CD4-positive, alpha-beta T cell treated with Interleukin-12 subunit alpha and Interleukin-12 subunit beta, for 1 hour (primary cell): ENCODE data around the gene LRRN3.
"Not testable (repeated sequence)": the region's sequence is repeated elsewhere in the genome, so short reads cannot be mapped to it uniquely, and the experiment has no call there.

Experiments used
- DNase-seq: peaks from one replicate; pipeline ENCODE4 v3.0.0-alpha.2; 2020

Gene LRRN3

DNA sequence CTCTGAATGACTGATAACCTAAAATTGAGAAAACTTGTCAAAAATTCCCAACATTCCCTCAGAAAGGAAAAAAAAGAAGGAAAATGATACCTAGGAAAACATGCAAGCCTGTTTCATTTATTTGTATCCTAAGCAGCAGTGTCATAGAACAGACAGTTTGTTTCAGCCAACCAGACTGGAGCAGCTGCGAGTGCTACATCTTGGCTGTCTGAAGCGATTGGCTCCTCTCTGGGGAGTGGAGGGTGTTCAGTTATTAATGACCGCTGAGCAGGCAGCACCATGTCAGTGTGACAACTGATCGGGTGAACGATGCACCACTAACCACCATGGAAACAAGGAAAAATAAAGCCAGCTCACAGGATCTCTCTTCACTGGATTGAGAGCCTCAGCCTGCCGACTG is at the start of gene LRRN3:
Gene LRRN3, plus strand, starts transcription at position 282 of the 400 bp plus-strand sequence. CDS start 31,646 bp downstream, outside the sequence.
- DNase-seq = peak; percentile 16

DNA sequence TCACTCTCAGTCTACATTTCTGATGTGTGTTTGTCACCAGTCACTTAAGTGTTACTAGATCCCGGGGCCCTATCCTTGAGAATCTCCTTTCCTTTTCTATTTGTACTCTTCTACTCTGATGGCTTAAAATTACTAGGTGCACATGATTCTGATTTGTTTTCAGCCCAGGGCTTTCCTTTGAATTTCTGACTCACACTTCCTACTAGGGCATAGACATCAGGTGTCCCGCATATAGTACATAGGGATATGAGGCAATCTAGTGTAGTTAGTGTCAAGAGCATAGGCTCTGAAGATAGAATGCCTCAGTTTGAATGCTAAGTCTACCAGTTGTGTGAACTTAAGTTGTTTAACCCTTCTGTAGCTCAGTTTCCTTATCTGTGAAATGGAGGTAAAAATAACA is 49.4 kb upstream of the LRRN3 start:
- no peak for DNase-seq

DNA sequence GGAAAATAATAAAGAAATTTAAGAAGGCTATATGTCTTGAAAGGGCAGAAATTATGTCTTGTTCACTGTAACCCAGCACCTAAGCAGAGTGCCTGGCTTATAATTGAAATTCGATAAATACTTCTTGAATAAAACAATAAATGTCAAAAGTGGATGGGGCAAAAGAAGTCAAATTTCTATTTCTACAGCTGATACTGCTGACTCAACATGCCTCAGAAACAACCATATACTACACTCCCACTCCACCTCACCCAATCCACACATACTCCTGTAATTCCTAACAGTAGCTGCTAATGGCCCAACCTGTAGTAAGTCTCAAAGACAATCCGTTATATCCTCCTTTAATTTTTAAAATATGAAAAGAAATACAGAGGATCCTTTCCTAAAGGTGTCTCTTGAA is 48.1 kb upstream of the LRRN3 start:
- no peak for DNase-seq

DNA sequence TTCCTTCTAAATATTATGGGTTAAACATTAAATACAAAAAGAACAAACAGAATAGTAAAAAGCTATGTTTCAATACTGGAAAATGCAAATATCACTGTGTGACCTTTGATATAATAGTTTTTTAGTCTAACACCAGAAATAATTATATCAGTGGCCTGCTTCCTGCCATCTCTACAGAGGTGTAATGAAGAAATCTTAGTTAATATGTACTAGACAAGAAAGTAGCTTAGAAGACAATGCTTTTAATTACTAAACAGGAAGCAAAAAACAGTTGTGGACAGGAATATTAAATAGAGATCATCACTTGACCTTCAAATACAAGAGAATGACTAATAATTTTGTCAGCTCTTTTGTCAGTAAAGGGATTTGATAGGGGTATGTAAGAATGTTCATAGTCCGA is 47.4 kb upstream of the LRRN3 start:
- DNase-seq = no peak

DNA sequence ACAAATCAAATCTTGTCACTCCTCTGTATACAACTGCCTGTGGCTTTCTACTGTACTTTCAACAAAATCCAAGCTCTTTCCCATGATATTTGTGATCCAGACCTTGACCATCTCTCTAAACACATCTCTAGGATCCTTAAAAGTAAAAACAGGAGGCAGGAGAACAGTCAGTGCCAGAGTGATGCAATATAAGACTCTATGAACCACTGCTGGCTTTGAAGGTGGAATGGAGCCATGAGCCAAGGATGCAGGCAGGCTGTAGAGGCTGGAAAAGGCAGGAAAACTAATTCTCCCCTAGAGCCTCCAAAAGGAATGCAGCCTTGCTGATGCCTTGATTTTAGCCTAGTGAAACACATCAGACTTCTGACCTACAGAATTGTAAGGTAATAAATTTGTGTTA is 45.5 kb upstream of the LRRN3 start:
- no peak for DNase-seq

DNA sequence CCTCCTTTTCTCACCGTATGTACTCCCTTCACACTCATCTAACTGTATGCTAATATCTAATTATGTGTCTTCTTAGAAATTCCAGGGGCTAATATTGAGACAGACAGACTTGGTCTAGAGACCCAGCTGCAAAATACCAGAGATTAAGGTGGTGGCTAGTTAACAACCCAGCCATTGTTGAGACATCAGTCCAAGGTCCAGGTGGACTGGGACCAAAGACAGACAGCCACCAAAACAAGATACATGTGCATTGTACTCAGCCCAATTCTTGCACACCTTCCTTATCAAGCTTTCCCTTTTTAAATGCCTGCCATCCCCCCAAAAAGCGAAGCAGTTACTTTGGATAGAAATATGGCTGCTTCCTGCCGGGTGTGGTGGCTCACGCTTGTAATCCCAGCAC is 43.3 kb upstream of the LRRN3 start:
- no peak for DNase-seq

DNA sequence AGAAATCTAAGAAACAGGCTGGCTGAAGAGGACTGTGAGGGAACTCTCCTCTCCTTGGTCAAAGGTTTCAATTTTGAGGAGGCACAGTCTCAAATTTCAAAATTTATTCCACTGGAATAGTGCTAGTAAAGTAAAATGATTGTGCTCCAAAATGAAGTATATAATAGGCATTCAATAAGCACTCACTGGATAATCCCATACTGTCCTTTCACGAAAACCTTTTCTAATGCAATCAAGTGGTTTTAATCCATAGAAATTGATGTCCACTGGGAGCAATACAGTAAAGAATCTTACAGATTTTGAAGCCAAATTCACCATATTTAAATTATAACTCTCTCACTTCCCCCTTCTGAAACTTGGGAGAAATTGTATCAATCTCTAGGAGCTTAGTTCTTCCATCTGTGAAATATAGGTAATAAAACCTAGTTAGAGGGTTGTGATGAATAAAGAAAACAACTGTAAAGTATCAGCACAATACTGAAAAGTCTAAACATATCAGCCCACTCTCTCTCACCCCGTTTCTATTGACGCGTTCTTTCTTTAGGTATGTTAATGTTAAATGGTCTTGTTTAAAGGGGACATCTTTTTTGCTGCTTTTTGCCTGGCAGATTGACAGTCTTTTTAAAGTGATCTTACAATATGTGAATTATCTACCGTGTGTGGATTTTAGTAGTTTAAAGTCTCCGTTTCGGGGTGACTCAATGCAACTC is 40.8 kb upstream of the LRRN3 start:
- DNase-seq = no peak

DNA sequence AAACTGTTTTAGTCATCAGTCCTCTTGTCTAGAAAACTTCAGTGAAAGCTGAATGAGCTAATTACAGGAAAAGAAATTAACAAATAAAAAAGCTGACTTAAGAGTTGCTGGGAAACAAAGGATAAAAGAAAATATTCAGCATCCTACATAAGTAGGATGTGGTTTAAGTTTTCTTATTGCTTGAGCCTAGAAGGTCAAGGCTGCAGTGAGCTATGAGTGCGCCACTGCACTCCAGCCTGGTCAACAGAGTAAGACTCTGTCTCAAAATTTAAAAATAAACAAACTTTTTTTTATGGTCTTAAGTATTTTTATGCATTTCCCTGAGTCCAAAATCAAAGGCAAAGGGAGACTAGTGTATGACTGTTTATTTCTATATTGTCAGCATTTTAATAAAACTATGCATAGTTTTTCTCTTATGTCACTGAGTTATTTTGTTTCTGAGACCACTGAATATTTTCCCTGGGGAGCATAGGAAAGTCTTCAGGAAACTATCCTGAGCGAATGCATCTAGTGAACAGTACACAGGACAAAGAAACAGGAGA is 40.0 kb upstream of the LRRN3 start:
- DNase-seq = no peak

DNA sequence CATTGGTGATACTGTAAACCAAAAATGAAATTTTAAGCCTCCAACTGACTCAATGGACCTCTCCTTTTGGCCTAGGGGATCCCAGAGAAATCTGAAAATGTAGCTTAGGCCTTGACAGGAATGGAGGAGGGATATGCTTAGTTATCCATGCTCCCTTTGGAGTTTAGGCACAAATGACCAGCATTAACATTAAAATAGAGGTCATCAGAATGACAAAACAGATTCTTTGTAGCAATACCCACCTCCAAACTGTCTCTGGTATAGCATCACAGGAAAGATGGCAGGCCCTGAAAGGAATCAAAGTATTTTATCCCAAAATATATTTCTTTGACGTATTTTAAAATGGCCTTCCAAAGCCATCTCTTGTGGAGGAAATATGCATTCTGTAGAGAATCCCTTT is 39.1 kb upstream of the LRRN3 start:
- DNase-seq = no peak

DNA sequence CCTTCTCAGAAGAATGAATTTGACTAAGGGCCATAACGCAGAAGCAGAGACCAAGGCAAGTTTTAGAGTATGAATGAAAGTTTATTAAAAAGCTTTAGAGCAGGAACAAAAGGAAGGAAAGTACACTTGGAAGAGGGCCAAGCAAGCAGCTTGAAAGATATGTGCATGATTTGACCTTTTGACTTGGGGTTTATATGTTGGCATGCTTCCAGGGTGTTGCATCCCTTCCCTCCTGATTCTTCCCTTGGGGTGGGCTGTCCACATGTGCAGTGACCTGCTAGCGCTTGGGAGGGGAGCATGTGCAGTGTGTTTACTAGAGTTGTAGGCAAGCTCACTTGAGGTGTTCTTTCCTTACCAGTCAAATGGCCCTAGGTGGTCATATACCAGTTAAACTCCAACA is 37.9 kb upstream of the LRRN3 start:
- DNase-seq = no peak

DNA sequence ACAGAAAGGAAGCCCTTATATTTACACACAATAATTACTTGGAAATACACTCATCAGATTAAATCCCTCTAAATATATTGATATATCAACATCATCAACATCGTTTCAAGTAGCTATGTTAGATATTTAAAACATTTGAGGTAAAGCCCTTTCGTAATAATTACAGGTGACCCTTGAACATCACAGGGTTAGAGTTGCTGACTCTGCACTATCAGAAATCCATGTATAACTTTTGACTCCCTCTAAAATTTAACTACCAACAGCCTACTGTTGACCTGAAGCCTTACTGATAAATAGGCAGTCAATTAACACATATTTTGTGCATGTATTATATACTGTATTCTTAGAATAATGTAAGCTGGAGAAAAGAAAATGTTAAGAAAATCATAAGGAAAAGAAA is 34.6 kb upstream of the LRRN3 start:
- no peak for DNase-seq

DNA sequence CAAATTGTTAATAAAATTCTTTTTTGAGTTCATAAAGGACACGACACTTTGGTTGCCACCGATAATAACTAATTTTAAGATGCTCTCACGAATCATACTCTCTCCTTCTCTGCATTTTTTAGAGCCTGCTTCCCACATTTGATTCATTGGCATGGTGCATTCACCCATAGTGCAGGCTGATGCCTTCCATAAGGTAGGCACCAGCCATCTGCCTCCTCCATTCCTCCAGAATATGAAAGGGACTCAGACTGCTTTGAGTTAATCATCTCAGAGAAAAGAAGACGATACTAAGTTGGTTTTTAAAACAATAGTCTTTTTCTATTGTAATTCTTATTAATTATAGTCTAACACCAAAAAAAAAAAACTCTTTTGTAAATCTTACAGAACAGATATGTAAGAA is 33.9 kb upstream of the LRRN3 start:
- no peak for DNase-seq

DNA sequence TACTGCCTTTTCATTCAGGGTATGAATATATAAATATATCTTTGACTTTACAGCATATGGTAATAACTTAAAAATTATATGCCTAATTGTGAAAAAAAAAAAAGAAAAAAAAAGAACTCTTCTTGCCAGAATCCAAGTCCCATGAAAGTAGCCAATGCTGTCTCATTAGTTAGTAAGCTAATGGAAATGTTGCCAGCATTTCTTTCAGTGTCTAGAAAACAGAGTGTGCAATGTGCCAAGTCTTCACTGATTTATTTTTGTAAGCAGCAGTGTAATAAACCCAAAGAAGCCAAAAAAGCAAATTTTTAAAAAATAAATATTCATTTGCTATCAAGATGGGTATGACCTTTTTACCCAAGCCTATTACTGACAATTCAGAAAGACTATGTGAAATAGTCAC is 31.1 kb upstream of the LRRN3 start:
- no peak for DNase-seq

DNA sequence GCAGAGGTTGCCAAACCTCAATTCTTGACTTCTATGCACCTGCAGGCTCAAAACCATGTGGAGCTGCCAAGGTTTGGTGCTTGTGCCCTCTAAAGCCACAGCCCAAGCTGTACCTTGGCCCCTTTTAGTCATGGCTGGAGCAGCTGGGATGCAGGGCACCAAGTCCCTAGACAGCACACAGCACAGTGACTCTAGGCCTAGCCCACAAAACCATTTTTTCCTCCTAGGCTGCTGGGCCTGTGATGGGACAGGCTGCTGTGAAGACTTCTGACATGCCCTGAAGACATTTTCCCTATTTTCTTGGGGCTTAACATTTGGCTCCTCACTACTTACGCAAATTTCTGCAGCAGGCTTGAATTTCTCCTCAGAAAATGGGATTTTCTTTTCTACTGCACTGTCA is 27.8 kb upstream of the LRRN3 start:
- no peak for DNase-seq

DNA sequence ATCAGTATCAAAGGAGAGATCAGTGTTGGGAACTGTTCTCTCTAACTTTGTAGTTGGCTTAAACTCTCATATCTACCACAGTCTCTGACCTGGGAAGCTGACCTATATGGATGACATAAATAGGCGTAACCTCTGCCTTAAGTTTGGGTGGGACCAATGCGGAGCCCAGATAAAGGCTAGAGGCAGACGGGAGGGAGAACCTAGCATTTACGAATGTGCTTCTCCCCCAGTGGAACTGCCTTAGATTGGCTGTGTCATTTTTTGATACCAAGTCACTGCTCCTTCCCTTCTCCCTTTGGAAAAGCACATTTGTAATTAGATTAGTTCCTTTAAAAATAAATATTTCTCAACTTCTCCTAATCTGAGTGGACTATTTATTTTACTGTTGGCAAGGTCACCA is 23.7 kb upstream of the LRRN3 start:
- DNase-seq = no peak

DNA sequence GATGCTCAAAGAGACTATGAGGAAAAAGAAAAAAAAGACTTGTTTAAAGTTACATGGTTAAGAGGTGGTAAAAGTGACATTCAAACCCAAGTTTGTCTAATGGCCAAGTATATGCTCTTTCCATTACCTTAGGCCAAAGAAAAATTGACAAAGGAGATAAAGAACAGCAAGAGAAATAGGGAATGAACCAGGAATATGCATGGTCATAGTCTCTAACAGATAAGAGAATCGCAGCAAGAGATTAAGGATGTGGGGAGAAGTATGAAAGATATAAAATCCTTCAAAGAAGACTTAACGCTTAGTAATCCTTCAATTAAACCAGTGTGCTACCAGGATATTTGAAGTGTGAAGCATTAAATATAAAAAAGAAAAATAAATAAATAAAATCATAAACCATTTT is 23.2 kb upstream of the LRRN3 start:
- DNase-seq = no peak

DNA sequence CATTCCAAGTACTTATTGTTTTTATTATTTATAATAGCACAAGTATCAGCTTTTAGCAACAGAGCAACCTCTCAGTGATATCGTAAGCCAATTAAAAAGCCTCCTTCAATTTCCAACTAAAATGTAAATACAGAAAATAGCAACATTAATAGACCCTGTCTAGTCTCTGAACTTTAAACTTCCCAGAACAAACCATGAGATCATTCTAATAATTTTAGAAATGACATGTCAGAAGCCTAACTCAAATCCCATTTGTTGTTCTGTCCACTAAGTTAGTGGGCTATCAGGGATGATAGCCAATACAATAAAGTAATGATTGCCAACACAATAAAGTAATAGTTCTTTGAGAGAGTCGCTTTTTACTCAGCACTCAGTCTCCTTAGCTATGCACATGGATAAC is 22.3 kb upstream of the LRRN3 start:
- no peak for DNase-seq

DNA sequence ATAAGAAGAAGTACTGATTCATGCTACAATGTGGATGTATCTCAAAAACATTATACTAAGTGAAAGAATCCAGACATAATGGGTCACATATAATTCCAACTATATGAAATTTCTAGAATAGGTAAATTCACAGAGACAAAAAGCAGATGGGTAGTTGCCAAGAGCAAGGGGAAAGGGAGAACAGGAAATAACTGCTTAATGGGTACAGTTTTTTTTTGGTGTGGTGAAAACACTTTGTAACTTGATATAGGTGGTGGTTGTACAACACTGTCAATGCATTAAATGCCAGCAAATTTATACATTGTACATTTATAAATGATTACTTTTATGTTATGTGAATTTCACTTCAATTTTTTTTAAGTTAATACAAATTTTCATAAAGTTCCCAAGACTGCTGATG is 19.4 kb upstream of the LRRN3 start:
- no peak for DNase-seq

DNA sequence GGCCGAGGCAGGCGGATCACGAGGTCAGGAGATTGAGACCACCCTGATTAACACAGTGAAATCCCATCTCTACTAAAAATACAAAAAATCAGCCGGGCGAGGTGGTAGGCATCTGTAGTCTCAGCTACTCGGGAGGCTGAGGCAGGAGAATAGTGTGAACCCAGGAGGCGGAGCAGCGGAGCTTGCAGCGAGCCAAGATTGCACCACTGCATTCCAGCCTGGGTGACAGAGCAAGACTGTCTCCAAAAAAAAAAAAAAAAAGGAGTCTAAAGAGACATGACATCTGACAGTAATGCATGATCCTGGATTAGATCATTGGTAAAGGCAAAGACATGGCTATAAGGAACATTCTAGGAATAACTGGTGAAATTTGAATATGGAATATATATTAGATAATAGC is 18.3 kb upstream of the LRRN3 start:
- DNase-seq = not testable (repeated sequence)

DNA sequence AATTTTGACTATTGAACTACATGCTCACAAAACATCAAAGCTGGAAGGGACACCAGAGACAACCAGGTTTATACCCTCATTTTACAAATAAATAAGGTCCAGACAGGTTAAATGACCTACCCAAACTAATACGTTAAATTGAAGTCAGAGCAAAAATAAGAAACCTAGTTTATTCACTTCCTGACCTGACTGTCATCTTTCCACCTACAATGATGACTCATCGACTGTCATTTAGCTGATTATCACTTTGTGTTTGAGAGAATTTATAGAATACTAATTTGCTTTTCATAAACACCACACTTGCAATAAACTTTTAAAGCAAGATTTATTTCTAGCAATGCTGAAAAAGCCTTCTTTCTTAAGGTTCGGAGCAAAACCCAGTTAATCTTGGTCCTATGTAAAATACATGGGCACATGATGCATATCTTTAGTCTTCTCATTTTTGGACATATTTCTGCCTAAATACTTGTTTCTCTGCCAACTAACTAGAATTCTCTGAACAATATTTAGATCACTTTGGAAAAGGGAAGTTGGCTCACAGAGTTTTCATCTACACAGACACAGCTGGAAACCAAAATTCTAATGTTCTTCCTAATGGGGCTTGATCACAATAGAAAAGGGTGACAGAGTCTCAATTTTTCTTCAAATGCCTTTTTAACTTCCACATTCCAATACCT is 16.7 kb upstream of the LRRN3 start:
- no peak for DNase-seq

DNA sequence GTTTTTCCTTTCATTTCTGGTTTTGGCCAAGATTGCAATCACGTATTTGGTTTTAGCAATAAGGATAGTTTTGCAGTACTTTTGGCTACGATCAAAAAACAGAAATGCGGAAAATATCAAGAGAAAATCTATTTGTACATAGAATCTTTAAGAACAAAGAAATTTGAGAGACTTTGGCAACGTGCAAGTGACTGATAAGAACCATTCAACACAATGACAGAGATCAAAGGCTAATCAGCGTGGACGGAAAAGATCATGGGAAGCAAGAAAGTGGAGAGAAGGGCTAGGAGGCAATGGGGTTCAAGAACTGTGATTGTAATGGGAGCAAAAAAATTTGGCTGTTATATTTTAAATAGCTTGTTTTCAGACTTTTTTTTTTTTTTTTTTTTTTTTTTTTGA is 16.2 kb upstream of the LRRN3 start:
- DNase-seq = no peak

DNA sequence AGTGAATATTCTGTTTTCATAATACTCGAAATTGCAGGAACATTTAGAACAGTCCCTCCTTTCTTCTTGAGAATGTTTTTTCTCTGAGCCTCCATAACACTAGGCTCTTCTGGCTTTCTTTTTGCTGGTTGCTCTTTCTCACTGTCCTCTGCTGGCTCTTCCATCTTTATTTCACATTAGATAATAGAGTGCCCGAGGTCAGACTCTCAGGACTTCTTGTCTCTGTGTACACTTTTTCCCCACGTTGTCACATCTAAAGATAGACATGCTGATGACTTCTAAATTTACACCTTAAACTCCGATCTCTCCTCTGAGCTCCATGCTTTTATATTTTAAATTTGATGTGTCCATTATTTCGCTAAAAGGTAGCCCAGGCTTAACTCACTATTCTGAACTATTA is 15.4 kb upstream of the LRRN3 start:
- DNase-seq = no peak

DNA sequence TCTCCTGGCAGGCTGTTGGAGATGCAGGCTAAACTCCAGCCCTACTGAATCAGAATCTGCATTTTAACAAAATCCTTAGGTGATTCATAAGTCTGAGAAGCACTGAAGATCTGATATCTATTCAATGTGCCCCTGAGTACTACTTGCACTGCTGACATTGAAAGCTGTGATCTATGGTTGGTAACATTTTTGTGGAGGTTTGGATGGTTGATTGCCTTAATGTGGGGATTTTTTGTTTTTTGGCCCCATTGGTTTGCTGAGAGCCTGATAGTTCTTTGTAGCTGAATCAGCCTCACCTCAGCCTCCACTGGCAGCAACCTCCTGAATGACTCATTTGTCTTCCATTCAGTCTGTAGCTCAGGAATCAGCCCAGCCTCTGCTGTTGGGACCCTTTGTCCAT is 14.7 kb upstream of the LRRN3 start:
- DNase-seq = no peak

DNA sequence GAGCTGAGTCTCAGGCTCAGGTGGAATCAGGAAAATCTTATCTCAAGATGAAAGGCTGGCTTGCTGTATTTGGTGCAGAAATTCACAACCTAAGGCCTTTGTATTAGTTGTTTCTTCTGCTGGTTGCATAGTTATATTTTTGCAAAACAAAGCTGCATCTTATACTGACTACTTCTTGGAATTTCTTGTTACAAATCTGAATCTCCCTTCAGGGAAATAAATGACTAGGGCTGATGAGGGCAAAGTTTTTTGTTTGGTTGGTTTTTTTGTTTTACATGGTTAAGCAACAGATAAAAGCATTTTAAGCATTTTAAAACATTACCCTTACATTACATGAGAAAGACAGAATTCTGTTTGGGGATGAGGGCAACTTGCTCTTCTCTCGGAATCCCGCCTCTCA is 13.9 kb upstream of the LRRN3 start:
- DNase-seq = no peak
